HG03175 (cell line): ENCODE data around the gene KIRREL2.
"Not testable (repeated sequence)": the region's sequence is repeated elsewhere in the genome, so short reads cannot be mapped to it uniquely, and the experiment has no call there.

Source experiments
- ATAC-seq: cut with Tn5 transposase; IDR thresholded peaks from one replicate; pipeline ENCODE4 v1.9.1; 2021; ENCODE audit warnings: mild to moderate bottlenecking, moderate library complexity; ENCODE audit not compliant: unreplicated experiment

The KIRREL2 gene

GRCh38 chr19:35868823-35869326 is 12.2 kb downstream of the KIRREL2 start:
- ATAC-seq: no peak

- peak; percentile 61 for ATAC-seq
Measured at GRCh38 chr19:35869327-35870123, 12.8 kb downstream of the KIRREL2 start.

GRCh38 chr19:35870124-35870736 is 13.5 kb downstream of the KIRREL2 start:
- ATAC-seq: not testable (repeated sequence)

GRCh38 chr19:35870798-35871197 is 14.1 kb downstream of the KIRREL2 start:
- no peak for ATAC-seq

GRCh38 chr19:35871611-35872010 is 14.9 kb downstream of the KIRREL2 start:
- ATAC-seq: no peak

GRCh38 chr19:35872180-35872579 is 15.5 kb downstream of the KIRREL2 start:
- ATAC-seq: no peak

- ATAC-seq: no peak
Measured at GRCh38 chr19:35874392-35874930, 17.8 kb downstream of the KIRREL2 start.

- no peak for ATAC-seq
Measured at GRCh38 chr19:35879068-35879467, 22.4 kb downstream of the KIRREL2 start.

- no peak for ATAC-seq
Measured at GRCh38 chr19:35879770-35880317, 23.1 kb downstream of the KIRREL2 start.

GRCh38 chr19:35882114-35882832 is 25.6 kb downstream of the KIRREL2 start:
- ATAC-seq: no peak

GRCh38 chr19:35883882-35884281 is 27.2 kb downstream of the KIRREL2 start:
- no peak for ATAC-seq

GRCh38 chr19:35885225-35885738 is 28.6 kb downstream of the KIRREL2 start:
- ATAC-seq: no peak

GRCh38 chr19:35885904-35886303 is 29.2 kb downstream of the KIRREL2 start:
- no peak for ATAC-seq

- ATAC-seq: no peak
Measured at GRCh38 chr19:35887197-35887596, 30.5 kb downstream of the KIRREL2 start.

- no peak for ATAC-seq
Measured at GRCh38 chr19:35888398-35888797, 31.7 kb downstream of the KIRREL2 start.

GRCh38 chr19:35889370-35890112 is 32.8 kb downstream of the KIRREL2 start:
- no peak for ATAC-seq

GRCh38 chr19:35890113-35890650 is 33.5 kb downstream of the KIRREL2 start:
- no peak for ATAC-seq

- ATAC-seq: not testable (repeated sequence)
Measured at GRCh38 chr19:35891819-35892218, 35.1 kb downstream of the KIRREL2 start.

- no peak for ATAC-seq
Measured at GRCh38 chr19:35894342-35894741, 37.6 kb downstream of the KIRREL2 start.
